ENCODE measurements around the gene CES3. TPM values are rescaled to one million over a fixed set of nuclear protein-coding genes. Genes with fewer than 3 reads are reported as not detected.

Gene CES3
- total and polyA plus RNA-seq, 3 donors from 2014 or later = 1.5 to 4.5 (median 4.1) TPM

- peaks cover 39% of the 10 kb centered on the region for H3K4me1 ChIP-seq
- H3K27me3 ChIP-seq = no peaks in the 10 kb centered on the region
- no peaks in the 10 kb centered on the region for H3K9me3 ChIP-seq
- no peak overlapping the region for H3K4me3 ChIP-seq
- DNase-seq = peak; percentile 58
- peak overlapping the region; percentile 51 to 65 for H3K27ac ChIP-seq
- 54 to 67% methylated on average over 18 of the region's 18 CpGs for WGBS, 2 donors
- no peak for TF ChIP-seq POLR2A (IDR thresholded peaks at IDR 0.05)
- no peak for TF ChIP-seq CTCF (IDR thresholded peaks at IDR 0.05)
- no peaks in the 10 kb centered on the region for H3K36me3 ChIP-seq (ENCODE audit: low read depth, missing control alignments)
- intact Hi-C loops (cut with DNase I; ENCODE audit: low total_unique reads) = no loop called here
Measured at GRCh38 chr16:66923247-66923731, 37.8 kb upstream of the CES3 start.

- WGBS, 2 donors = 74% methylated on average over 3 of the region's 3 CpGs; no CpG with 5 or more reads in 1 of the 2 donors
- Histone ChIP-seq H3K27me3 (no peaks in the 10 kb centered on the region), H3K9me3 (no peaks in the 10 kb centered on the region), H3K36me3 (ENCODE audit: low read depth, missing control alignments) (no peaks in the 10 kb centered on the region), H3K4me3 (peak overlapping the region in 1 of 2 donors; percentile 53), H3K4me1 (peaks cover 39% of the 10 kb centered on the region), H3K27ac (peak overlapping the region in 1 of 2 donors; percentile 51)
- DNase-seq = no peak
- intact Hi-C loops (cut with DNase I; ENCODE audit: low total_unique reads) = no loop called here
- TF ChIP-seq POLR2A (IDR thresholded peaks at IDR 0.05) (no peak), CTCF (IDR thresholded peaks at IDR 0.05) (no peak)
Measured at GRCh38 chr16:66923866-66924265, 37.2 kb upstream of the CES3 start.

GRCh38 chr16:66924527-66925321 is 36.3 kb upstream of the CES3 start:
- Histone ChIP-seq H3K4me1 (peaks cover 33% of the 10 kb centered on the region), H3K4me3 (peak overlapping the region; percentile 53 to 71), H3K36me3 (ENCODE audit: low read depth, missing control alignments) (no peaks in the 10 kb centered on the region), H3K27ac (peak overlapping the region; percentile 67 to 71), H3K9me3 (no peaks in the 10 kb centered on the region), H3K27me3 (no peaks in the 10 kb centered on the region)
- peak; percentile 61 for DNase-seq
- intact Hi-C loops (cut with DNase I; ENCODE audit: low total_unique reads) = no loop called here
- 9 to 19% methylated on average over 19 to 45 of the region's 72 CpGs for WGBS, 2 donors
- TF ChIP-seq CTCF (IDR thresholded peaks at IDR 0.05) (peak; percentile 39 to 50 (median 43)), POLR2A (IDR thresholded peaks at IDR 0.05) (no peak)

- Histone ChIP-seq H3K4me3 (peak within 1 kb of the TSS; percentile 53 to 71), H3K9me3 (no peaks in the 10 kb centered on the region), H3K27me3 (no peaks in the 10 kb centered on the region), H3K27ac (peak within 1 kb of the TSS; percentile 67 to 71), H3K36me3 (ENCODE audit: low read depth, missing control alignments) (no peaks in the 10 kb centered on the region), H3K4me1 (peaks cover 28% of the 10 kb centered on the region)
- no peak for TF ChIP-seq POLR2A (IDR thresholded peaks at IDR 0.05)
- no peak for TF ChIP-seq CTCF (IDR thresholded peaks at IDR 0.05)
- 1 to 33% methylated on average over 1 to 34 of the region's 42 CpGs for WGBS, 2 donors
- intact Hi-C loops (cut with DNase I; ENCODE audit: low total_unique reads) = no loop called here
- peak; percentile 70 for DNase-seq
Measured at GRCh38 chr16:66925322-66925840, 35.7 kb upstream of the CES3 start, which contains the start of gene RRAD. RRAD (minus strand) TSS chr16:66925535; CDS start chr16:66925179, 356 bp downstream.

Data from testis (tissue), 3 donors.